Right lobe of liver (tissue), 4 donors: ENCODE measurements around the gene PXT1.

Source experiments
- CTCF ChIP-seq, 4 donors: fragments of 200-600 bp in 3 of 4; fragments of 450-650 bp in 1 of 4; IDR thresholded peaks; one replicate each; pipeline versions ENCODE4 v1.5.1 to v1.8.0; 2016 to 2022; ENCODE audit warnings: antibody characterized with exemption in 4 of 4, mild to moderate bottlenecking in 2 of 4
- POLR2A ChIP-seq: fragments of 450-650 bp; IDR thresholded peaks from one replicate; pipeline ENCODE4 v1.6.1; 2017; ENCODE audit warnings: antibody characterized with exemption, mild to moderate bottlenecking
- donor health status: DM: no; HTN: no; CAD: no.
- donor health status: DM: no; HTN: no; CAD: no.
- donor health status: DM: no; HTN: yes; CAD: no.

GRCh38 chr6:36432151-36432671 is 10.4 kb downstream of the PXT1 start:
- TF ChIP-seq CTCF (IDR thresholded peaks at IDR 0.05) (no peak), POLR2A (no peak)
